DOHH2 (cell line): ENCODE data around the gene PLEKHJ1.

Experiments used
- EZH2phosphoT487 ChIP-seq: fragments of 200-600 bp; sonication (generic); IDR thresholded peaks from 2 replicates; pipeline ENCODE4 v1.6.1; 2017; ENCODE audit warnings: borderline replicate concordance, mild to moderate bottlenecking, antibody characterized with exemption, low read length, moderate library complexity, mixed read lengths
- TF ChIP-seq, protein P1 (sequence below): fragments of 200-600 bp; sonication (generic); IDR thresholded peaks from one replicate; pipeline ENCODE4 v1.5.1; 2014; ENCODE audit warnings: antibody characterized with exemption, mild to moderate bottlenecking, low read depth, low read length; ENCODE audit not compliant: poor library complexity, severe bottlenecking

DNA sequence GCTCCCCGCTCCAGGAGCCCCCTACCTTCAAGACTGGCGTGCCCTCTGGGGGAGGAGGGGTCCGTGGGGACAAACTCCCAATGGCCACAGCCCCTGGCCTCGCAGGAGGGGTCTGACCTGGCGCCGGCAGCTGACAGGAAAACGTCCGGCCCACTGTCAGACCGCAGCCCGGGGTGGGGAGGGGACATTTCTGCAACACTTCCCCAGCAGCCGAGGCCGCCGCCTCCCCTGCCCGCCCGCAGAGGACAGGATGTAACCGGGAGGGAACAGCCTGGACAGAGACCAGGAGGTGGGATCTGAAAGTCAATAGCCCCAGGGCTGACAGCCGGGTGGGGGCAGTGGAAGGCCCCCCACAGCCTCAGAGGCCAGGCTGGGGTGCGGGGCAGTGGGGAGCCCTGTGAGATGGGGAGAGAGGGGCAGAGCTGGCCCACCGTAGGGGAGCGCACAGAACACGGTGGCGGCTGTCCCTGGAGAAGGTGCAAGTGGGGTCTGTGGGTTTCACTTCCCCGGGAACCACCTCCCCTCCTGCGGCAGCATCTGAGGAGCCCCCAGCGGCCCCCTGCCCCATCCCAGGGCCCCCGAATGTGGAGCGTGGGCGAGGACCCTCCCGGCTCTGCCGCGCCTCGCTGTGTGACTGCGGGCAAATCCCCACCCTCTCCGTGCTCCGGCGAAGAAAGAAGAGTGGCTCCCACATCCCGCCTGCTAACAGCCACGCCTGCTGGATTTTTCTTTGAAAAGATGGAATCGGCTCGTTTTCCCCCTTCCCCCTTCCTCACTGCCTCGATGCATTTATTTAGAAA, 46.1 kb upstream of the PLEKHJ1 start, which contains the start of gene PEAK3:
- TF ChIP-seq, protein P1, sequence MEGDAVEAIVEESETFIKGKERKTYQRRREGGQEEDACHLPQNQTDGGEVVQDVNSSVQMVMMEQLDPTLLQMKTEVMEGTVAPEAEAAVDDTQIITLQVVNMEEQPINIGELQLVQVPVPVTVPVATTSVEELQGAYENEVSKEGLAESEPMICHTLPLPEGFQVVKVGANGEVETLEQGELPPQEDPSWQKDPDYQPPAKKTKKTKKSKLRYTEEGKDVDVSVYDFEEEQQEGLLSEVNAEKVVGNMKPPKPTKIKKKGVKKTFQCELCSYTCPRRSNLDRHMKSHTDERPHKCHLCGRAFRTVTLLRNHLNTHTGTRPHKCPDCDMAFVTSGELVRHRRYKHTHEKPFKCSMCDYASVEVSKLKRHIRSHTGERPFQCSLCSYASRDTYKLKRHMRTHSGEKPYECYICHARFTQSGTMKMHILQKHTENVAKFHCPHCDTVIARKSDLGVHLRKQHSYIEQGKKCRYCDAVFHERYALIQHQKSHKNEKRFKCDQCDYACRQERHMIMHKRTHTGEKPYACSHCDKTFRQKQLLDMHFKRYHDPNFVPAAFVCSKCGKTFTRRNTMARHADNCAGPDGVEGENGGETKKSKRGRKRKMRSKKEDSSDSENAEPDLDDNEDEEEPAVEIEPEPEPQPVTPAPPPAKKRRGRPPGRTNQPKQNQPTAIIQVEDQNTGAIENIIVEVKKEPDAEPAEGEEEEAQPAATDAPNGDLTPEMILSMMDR: no peak
- TF ChIP-seq EZH2phosphoT487: no peak
